Gastroesophageal sphincter (tissue), 4 donors: ENCODE measurements around the gene ARMH3. TPM values are rescaled to one million over a fixed set of nuclear protein-coding genes. Genes with fewer than 3 reads are reported as not detected.

Experiments used
- ATAC-seq: fragments of 150-250 bp; one replicate; pipeline ENCODE4 v1.9.1; 2016; ENCODE audit warnings: mild to moderate bottlenecking, moderate library complexity
- H3K27ac ChIP-seq, 4 donors: fragments of 200-600 bp; sonication (generic) in 3 of 4; 1 replicate in 3 of 4; 2 replicates in 1 of 4; pipeline ENCODE4 v1.5.1; 2016 to 2019
- H3K27me3 ChIP-seq: fragments of 200-600 bp; sonication (generic); one replicate; pipeline ENCODE4 v1.5.1; 2019
- H3K36me3 ChIP-seq, 2 donors: fragments of 200-600 bp; sonication (generic); one replicate each; pipeline ENCODE4 v1.5.1; 2019; ENCODE audit warnings: control low read depth in 1 of 2
- H3K4me1 ChIP-seq, 3 donors: fragments of 200-600 bp; sonication (generic); 1 replicate in 2 of 3; 2 replicates in 1 of 3; pipeline ENCODE4 v1.5.1; 2016 to 2019; ENCODE audit warnings: control low read depth in 2 of 3
- H3K4me3 ChIP-seq, 2 donors: fragments of 200-600 bp; sonication (generic); one replicate each; pipeline ENCODE4 v1.5.1; 2019; ENCODE audit warnings: mild to moderate bottlenecking in 1 of 2, moderate library complexity in 1 of 2
- H3K9me3 ChIP-seq, 3 donors: fragments of 200-600 bp; sonication (generic); one replicate each; pipeline ENCODE4 v1.5.1; 2017 to 2019; ENCODE audit warnings: control low read depth in 2 of 3
- EP300 ChIP-seq: sonication (generic); formaldehyde crosslinking; IDR thresholded peaks from one replicate; pipeline ENCODE4 v1.6.1; 2017; ENCODE audit warnings: antibody characterized with exemption, mild to moderate bottlenecking
- POLR2A ChIP-seq, 2 donors: fragments of 450-650 bp; IDR thresholded peaks; one replicate each; pipeline ENCODE4 v1.6.1; 2017; ENCODE audit warnings: antibody characterized with exemption in 2 of 2, mild to moderate bottlenecking in 2 of 2, moderate library complexity in 1 of 2
- POLR2AphosphoS5 ChIP-seq: sonication (generic); formaldehyde crosslinking; IDR thresholded peaks from one replicate; pipeline ENCODE4 v1.6.1; 2017; ENCODE audit warnings: antibody characterized with exemption
- WGBS, 2 donors: methylation state at CpG; one replicate each; pipeline ENCODE4 v1.1.5; 2018; ENCODE audit warnings: low coverage in 1 of 2; 5-methylcytosine and 5-hydroxymethylcytosine counted together
- total RNA-seq, 4 donors: library from RNA; depleted of rRNA; stranded (reverse); fragments of >200 nt; gene quantifications; one replicate each; pipeline ENCODE4 v1.1.0, GENCODE V29; 2016
- TF ChIP-seq, protein P1 (sequence below), 4 experiments: fragments of 200-600 bp in 2 of 4; fragments of 450-650 bp in 2 of 4; sonication (generic) in 1 of 4; IDR thresholded peaks; one replicate each; pipeline ENCODE4 v1.5.1; 2017 to 2019; ENCODE audit warnings: antibody characterized with exemption in 4 of 4, mild to moderate bottlenecking in 2 of 4, moderate library complexity in 2 of 4

The ARMH3 gene
- total RNA-seq, 4 donors from 2014 or later: 12.4 to 17.2 (median 14.9) TPM

DNA sequence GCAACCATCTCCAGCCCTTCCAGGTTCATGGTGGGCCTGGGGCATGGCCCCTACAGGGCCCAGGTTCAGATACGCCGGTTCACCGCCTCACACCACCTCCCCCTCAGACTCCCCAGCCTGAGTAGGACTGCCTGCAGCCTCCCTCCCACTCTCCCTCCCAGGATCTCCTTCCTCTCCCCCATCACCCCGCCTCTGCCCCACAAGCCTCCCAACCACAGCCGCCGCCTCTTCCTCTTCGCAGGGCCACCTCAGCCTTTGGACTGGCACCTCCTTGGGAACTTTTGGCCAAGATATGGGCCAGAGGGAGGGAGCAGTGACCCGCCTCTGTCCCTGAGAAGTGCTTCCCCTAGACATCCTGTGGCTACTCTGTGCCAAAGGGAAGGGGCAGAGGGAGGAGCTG, 221.6 kb downstream of the ARMH3 start:
- H3K9me3 ChIP-seq: no peaks in the 10 kb centered on the region
- TF ChIP-seq, protein P1, sequence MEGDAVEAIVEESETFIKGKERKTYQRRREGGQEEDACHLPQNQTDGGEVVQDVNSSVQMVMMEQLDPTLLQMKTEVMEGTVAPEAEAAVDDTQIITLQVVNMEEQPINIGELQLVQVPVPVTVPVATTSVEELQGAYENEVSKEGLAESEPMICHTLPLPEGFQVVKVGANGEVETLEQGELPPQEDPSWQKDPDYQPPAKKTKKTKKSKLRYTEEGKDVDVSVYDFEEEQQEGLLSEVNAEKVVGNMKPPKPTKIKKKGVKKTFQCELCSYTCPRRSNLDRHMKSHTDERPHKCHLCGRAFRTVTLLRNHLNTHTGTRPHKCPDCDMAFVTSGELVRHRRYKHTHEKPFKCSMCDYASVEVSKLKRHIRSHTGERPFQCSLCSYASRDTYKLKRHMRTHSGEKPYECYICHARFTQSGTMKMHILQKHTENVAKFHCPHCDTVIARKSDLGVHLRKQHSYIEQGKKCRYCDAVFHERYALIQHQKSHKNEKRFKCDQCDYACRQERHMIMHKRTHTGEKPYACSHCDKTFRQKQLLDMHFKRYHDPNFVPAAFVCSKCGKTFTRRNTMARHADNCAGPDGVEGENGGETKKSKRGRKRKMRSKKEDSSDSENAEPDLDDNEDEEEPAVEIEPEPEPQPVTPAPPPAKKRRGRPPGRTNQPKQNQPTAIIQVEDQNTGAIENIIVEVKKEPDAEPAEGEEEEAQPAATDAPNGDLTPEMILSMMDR (IDR thresholded peaks at IDR 0.05): no peak
- TF ChIP-seq EP300: no peak
- no peak for TF ChIP-seq POLR2AphosphoS5
- TF ChIP-seq POLR2A (IDR thresholded peaks at IDR 0.05): no peak
- H3K4me1 ChIP-seq: peaks cover 0 to 25% (median 12%) of the 10 kb centered on the region in 3 donors
- no peaks in the 10 kb centered on the region for H3K27me3 ChIP-seq
- H3K36me3 ChIP-seq: no peaks in the 10 kb centered on the region
- ATAC-seq: no peak
- WGBS, 2 donors: 93 to 100% methylated on average over 4 to 7 of the region's 8 CpGs
- no peak overlapping the region for H3K4me3 ChIP-seq
- H3K27ac ChIP-seq: no peak overlapping the region

DNA sequence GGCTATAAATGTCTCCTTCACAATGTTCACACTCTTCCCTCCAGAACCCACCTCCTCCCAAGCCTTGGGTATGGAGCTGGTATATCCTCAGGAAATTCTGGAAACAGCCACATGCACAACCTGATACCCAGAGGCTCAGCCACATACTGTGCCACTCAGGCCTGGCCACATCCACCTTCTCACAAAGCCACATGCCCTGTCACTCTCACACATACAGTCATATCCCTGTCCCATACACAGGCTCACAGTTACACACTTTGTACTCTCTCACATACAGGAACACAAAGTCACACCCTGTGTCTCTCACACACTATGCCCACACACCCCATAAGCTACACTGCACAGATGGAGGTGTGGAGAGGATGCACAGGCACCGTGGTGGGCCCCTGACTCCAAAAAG, 222.5 kb downstream of the ARMH3 start:
- H3K27ac ChIP-seq: no peak overlapping the region
- no peaks in the 10 kb centered on the region for H3K9me3 ChIP-seq
- TF ChIP-seq POLR2AphosphoS5 (no peak), EP300 (no peak), POLR2A (IDR thresholded peaks at IDR 0.05) (no peak)
- TF ChIP-seq, protein P1 (IDR thresholded peaks at IDR 0.05): no peak
- WGBS, 2 donors: 75 to 100% methylated on average over 1 of the region's 1 CpG
- H3K4me1 ChIP-seq: peaks cover 0 to 28% (median 12%) of the 10 kb centered on the region in 3 donors
- H3K36me3 ChIP-seq: no peaks in the 10 kb centered on the region
- H3K27me3 ChIP-seq: no peaks in the 10 kb centered on the region
- ATAC-seq: no peak
- H3K4me3 ChIP-seq: no peak overlapping the region

DNA sequence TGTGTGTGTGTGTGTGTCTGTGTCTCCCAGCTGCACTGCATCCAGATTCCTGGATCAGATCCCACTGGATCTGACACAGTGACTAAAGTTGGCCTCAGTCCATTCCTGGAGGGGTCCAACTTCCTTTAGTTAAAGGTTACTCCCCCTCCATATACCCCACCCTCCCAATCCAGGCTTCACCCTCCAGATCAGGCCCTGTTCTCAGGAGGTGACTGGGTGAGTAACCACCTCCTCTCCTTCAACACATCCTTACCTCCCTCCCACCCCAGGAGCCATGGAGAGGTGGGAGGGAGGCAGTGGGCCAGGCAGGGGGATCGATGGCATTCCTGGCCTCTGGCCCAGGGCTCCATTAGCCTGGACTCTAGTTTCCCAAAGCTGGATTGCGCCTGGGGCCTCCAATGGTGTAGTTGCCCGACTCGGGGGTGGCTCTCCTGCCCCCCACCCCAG, 223.6 kb downstream of the ARMH3 start:
- no peak for TF ChIP-seq EP300
- H3K9me3 ChIP-seq: no peaks in the 10 kb centered on the region
- no peak overlapping the region for H3K4me3 ChIP-seq
- WGBS, 2 donors: 37% methylated on average over 2 of the region's 4 CpGs; no CpG with 5 or more reads in 1 of the 2 donors
- no peaks in the 10 kb centered on the region for H3K27me3 ChIP-seq
- peaks cover 0 to 3% of the 10 kb centered on the region in 2 donors for H3K36me3 ChIP-seq
- ATAC-seq: no peak
- H3K4me1 ChIP-seq: peaks cover 0 to 28% (median 12%) of the 10 kb centered on the region in 3 donors
- H3K27ac ChIP-seq: no peak overlapping the region

DNA sequence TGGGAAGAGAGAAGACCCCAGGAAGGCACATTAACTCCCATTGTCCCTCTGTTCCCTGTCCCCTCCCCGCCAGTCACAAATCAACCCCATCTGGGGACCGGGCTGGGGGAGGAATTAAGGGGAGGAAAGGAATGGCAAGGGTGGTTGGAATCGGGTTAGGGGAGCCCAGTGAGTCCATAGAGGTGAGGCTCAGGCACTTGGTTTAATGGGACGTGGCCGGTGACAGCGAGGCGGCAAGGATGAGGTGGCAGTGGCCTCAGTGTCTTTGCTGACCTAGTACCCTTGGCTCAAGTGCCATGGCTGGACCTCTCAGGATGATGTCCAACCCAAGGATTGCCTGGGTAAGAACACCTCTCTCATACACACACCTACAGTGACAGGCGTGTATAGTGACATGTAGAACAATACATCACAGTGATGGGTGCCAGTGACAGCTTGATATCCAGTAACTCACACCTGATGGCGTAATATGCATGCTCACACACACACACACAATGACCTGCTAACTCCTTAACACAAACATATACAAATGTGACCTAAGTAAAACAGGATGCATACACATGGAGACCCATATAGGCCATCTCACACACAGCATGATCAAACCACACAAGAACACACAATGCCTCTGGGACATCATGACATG, 224.7 kb downstream of the ARMH3 start:
- H3K36me3 ChIP-seq: peaks cover 0 to 10% of the 10 kb centered on the region in 2 donors
- TF ChIP-seq POLR2AphosphoS5 (no peak), EP300 (no peak), POLR2A (IDR thresholded peaks at IDR 0.05) (no peak)
- TF ChIP-seq, protein P1 (IDR thresholded peaks at IDR 0.05): no peak
- H3K4me3 ChIP-seq: peak overlapping the region; percentile 45 to 60
- no peaks in the 10 kb centered on the region for H3K27me3 ChIP-seq
- H3K27ac ChIP-seq: peak overlapping the region in 3 of 4 donors; percentile 59 to 76 (median 75)
- H3K9me3 ChIP-seq: no peaks in the 10 kb centered on the region
- peaks cover 0 to 28% (median 12%) of the 10 kb centered on the region in 3 donors for H3K4me1 ChIP-seq
- 46 to 53% methylated on average over 4 to 5 of the region's 9 CpGs for WGBS, 2 donors
- ATAC-seq: no peak

DNA sequence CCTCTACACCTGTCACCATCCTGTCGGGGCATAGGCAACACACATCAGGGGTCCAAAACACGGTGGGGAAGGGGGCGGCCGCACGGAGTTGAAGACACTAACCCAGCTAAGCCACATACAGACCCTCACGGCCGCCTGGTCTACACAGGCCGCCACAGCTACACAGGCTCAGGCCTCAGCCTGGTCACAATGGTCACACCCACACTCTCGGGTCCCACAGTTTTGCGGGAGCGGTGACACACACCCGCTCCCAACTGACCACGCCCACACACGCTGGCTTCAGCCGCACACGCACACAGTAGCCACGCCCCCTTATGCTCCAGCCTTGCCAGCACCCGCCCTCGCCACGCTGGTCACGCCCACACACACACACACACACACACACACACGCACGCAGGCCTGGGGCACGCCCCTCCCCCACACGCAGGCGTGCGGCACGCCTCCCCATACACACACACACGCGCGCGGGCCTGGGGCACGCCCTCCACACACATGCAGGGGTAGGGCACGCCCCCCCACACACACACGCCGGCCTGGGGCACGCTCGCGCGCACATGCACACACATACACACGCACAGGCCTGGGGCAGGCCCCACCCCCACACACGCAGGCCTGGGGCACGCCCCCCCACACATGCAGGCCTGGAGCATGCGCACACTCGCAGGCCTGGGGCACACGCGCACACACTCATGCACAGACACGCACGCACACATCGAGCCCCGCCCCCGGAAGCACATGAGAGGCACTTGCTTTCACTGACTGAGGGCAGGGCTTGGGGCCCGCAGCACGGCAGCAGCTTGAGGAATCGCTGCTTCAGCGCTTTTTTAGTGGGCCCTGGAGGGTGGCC, 225.4 kb downstream of the ARMH3 start:
- 4% methylated on average over 9 of the region's 56 CpGs; no CpG with 5 or more reads in 1 of the 2 donors for WGBS, 2 donors
- H3K4me1 ChIP-seq: peaks cover 0 to 28% (median 12%) of the 10 kb centered on the region in 3 donors
- H3K27ac ChIP-seq: peak overlapping the region in 3 of 4 donors; percentile 59 to 76 (median 75)

More for the DNA sequence above, 225.4 kb downstream of the ARMH3 start:
- no peaks in the 10 kb centered on the region for H3K9me3 ChIP-seq
- H3K4me3 ChIP-seq: peak overlapping the region; percentile 45 to 60
- TF ChIP-seq POLR2AphosphoS5 (no peak), EP300 (no peak), POLR2A (IDR thresholded peaks at IDR 0.05) (no peak)
- TF ChIP-seq, protein P1 (IDR thresholded peaks at IDR 0.05): no peak
- ATAC-seq: peak; percentile 86
- no peaks in the 10 kb centered on the region for H3K27me3 ChIP-seq
- peaks cover 0 to 10% of the 10 kb centered on the region in 2 donors for H3K36me3 ChIP-seq
